GM12864 (cell line): ENCODE results near the gene TFCP2.

Experiments used
- DNase-seq: peaks from one replicate; pipeline ENCODE4 v3.0.0-alpha.2; 2011; ENCODE audit warnings: low read depth
- H3K4me3 ChIP-seq: 2 replicates; pipeline ENCODE4 v1.5.1; 2011; ENCODE audit warnings: mild to moderate bottlenecking, low read depth, low read length, control low read depth
- TF ChIP-seq, protein P1 (sequence below): IDR thresholded peaks from 2 replicates; pipeline ENCODE4 v1.5.1; 2011; ENCODE audit warnings: low read depth, mild to moderate bottlenecking, moderate library complexity, low read length, control low read depth, inconsistent platforms; ENCODE audit errors: missing control alignments

TFCP2 gene

DNA sequence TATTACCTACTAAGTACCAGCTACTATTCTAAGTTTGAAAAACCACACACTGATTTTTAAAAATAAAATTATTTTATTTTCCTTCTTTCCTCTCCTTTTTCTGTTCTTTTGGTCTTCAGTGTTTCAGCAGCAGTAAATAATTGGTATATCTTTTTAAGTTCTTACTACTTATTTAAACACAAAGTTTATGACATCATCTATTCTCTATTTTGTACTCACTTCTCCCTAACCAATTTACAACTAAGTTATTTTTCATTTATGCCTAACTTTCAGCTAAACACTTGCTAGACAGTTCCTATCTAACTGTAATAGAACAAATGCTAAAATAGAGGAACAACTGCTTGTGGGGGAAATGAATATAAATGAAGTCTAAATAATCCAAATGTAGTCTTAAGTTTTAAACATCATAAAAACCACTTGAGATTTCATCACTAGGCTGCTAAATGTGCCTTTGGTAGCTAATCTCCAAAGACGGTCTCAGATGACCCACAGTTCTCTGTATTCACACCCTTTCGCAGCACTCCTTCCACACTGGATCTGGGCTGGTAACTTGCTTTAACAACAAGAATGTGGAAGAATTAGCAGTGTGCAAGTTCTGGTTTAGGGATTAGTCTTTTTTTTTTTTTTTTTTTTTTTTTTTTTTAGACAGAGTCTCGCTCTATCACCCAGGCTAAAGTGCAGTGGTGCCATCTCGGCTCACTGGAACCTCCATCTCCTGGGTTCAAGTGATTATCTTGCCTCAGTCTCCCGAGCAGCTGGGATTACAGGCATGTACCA is 41.0 kb downstream of the TFCP2 start:
- DNase-seq: no peak
- H3K4me3 ChIP-seq: no peak overlapping the region
- TF ChIP-seq, protein P1, sequence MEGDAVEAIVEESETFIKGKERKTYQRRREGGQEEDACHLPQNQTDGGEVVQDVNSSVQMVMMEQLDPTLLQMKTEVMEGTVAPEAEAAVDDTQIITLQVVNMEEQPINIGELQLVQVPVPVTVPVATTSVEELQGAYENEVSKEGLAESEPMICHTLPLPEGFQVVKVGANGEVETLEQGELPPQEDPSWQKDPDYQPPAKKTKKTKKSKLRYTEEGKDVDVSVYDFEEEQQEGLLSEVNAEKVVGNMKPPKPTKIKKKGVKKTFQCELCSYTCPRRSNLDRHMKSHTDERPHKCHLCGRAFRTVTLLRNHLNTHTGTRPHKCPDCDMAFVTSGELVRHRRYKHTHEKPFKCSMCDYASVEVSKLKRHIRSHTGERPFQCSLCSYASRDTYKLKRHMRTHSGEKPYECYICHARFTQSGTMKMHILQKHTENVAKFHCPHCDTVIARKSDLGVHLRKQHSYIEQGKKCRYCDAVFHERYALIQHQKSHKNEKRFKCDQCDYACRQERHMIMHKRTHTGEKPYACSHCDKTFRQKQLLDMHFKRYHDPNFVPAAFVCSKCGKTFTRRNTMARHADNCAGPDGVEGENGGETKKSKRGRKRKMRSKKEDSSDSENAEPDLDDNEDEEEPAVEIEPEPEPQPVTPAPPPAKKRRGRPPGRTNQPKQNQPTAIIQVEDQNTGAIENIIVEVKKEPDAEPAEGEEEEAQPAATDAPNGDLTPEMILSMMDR: no peak

DNA sequence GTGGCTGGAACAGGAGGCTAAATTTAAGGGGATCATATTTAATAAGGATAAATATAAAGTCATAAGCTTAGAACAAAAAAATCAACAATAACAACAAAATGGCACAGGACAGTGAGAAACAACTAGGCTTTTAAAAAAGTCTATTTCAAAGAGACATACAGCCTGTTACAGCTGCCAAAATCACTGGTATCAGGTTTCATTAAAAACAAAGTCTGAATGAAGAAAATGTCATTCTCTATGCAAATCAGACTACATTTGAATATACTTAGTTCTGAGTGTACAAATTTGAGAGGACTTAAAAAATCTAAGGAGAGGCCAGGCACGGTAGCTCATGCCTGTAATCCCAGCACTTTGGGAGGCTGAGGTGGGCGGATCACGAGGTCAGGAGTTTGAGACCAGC is 44.0 kb downstream of the TFCP2 start:
- no peak overlapping the region for H3K4me3 ChIP-seq
- TF ChIP-seq, protein P1: no peak
- DNase-seq: no peak

DNA sequence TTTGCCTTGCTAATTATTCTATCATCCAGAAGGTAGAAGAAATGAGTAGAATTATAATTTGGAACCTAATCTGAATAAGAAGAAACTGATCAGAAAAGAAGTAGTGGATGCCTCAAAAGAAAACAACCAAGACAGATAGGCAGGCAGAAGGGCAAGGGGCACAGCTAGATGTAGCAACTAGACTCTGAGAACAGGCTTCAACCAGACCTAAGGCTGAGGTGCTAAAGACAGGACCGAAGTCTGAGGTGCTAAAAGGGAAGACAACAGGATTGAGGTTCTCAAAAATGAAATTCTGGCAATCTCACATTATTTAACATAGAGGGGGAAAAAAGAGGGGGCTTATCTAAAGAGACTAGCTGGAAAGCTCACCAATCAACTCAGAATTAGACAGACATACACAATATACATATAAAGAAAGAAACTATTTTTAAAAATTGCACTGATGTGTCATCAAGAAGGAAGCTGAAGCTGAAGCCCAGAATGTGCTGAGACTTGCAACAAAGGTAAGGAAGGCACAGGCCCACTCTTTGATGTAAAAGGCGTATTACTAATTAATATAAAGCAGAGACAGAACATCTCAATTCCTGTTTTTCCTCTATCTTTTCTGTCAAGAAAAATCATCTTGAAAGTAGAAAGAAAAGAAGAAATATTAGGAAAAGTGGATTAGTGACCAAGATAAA is 45.7 kb downstream of the TFCP2 start:
- no peak overlapping the region for H3K4me3 ChIP-seq
- no peak for DNase-seq
- TF ChIP-seq, protein P1: no peak

DNA sequence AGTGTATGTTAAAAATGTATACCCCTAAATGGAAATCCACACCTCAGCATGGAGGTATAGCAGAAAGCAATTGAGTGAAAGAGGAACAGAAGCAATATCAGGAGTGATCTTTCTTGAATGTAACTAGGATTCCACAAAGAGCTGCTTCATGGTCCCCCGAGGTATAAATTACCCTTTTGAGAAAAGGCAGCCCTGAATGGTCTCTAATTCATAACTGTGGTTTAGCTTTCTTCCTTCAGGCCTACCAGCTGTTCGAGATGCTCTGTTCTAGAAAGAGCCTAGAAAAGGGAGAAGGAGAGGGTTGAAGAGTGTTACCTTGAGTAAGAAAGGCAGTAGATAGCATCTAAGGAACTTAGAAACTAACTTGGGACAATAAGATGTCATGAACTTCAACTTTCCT is 46.6 kb downstream of the TFCP2 start:
- TF ChIP-seq, protein P1: no peak
- H3K4me3 ChIP-seq: no peak overlapping the region
- no peak for DNase-seq

DNA sequence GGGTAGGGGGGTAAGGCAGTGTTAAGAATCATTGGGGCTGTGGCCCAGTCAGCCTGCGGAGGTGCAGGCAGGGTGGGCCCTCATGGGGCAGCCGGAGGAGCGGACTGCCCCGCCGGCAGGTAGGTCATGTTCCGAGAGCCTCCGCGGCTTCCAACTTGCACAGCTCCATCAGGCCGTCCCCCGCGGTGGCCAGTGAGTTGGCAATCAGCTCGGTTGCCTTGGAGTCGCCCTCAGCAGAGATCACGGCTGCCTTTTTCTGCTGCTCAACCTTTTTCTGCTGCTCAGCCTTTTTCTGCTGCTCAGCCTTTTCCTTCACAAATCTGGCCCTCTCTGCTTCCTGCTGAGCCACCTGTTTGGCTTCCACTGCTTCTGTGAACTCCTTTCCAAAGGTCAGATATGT is 48.4 kb downstream of the TFCP2 start:
- DNase-seq: no peak
- TF ChIP-seq, protein P1: no peak
- H3K4me3 ChIP-seq: no peak overlapping the region

DNA sequence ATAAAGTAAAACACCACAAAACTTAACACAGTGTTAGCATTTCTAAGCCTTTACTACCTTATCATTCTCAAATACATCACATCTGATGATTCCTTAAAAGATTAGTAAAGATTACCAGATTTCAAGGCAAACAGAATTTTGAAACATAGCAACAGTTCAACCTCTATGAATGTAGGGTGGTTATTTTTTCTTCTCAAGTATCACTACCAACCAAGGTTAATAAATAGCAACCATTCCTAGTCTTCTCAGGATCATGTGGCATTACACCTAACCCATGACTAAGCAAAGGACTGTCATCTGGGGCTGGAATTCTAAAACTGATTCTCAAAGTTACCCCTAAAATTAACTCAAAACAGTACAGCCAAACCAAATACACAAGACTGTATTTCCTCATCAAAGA is 50.1 kb downstream of the TFCP2 start:
- no peak for DNase-seq
- no peak overlapping the region for H3K4me3 ChIP-seq
- TF ChIP-seq, protein P1: no peak
